GM10248 (cell line): ENCODE data around the gene COL8A2.

Source experiments
- CTCF ChIA-PET: fragments of 300-600 bp; sonication (Branson Sonifier 250); formaldehyde crosslinking; extraction: SDS; loops from one replicate; lab custom pipeline; 2021; ENCODE audit warnings: antibody characterized with exemption; lab: Yijun Ruan, JAX
- POLR2A ChIA-PET: fragments of 350-650 bp; sonication (Branson Sonifier 250); formaldehyde crosslinking; extraction: SDS; loops from one replicate; lab custom pipeline; 2020; ENCODE audit warnings: antibody characterized with exemption; lab: Yijun Ruan, JAX
- DNase-seq: peaks from one replicate; pipeline ENCODE4 v3.0.0; 2012; ENCODE audit errors: extremely low spot score
- TF ChIP-seq, protein P1 (sequence below): IDR thresholded peaks from 2 replicates; pipeline ENCODE4 v1.5.1; 2012; ENCODE audit warnings: mild to moderate bottlenecking, low read depth; ENCODE audit errors: extremely low read depth, missing control alignments, control extremely low read depth

COL8A2 gene

DNA sequence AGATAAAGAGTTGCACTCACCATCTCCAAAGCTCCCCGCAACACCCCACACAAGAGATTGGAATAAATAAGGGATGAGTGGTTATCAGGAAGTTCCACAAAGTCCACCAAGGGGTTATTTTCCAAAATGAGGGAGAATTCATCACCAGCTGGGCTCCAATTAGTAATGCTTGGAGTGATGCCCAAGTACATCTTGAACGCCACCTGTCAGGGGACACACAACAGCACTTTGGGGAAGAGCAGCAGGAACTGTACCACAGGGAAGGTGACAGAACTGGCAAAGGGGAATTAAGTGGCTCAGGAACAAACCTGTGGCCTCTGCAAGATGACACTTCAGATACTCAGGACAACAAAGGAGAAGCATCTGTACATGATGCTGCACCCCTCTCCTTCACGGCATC, 12.8 kb upstream of the COL8A2 start:
- ChIA-PET CTCF (interaction anchor here (1.7 to 12.8 kb wide), 2 partner anchors 12 to 39 kb away, joined by 5 to 226 read pairs; partner anchors contain the start of gene TRAPPC3), POLR2A (no interaction called here)
- TF ChIP-seq, protein P1, sequence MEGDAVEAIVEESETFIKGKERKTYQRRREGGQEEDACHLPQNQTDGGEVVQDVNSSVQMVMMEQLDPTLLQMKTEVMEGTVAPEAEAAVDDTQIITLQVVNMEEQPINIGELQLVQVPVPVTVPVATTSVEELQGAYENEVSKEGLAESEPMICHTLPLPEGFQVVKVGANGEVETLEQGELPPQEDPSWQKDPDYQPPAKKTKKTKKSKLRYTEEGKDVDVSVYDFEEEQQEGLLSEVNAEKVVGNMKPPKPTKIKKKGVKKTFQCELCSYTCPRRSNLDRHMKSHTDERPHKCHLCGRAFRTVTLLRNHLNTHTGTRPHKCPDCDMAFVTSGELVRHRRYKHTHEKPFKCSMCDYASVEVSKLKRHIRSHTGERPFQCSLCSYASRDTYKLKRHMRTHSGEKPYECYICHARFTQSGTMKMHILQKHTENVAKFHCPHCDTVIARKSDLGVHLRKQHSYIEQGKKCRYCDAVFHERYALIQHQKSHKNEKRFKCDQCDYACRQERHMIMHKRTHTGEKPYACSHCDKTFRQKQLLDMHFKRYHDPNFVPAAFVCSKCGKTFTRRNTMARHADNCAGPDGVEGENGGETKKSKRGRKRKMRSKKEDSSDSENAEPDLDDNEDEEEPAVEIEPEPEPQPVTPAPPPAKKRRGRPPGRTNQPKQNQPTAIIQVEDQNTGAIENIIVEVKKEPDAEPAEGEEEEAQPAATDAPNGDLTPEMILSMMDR: no peak

DNA sequence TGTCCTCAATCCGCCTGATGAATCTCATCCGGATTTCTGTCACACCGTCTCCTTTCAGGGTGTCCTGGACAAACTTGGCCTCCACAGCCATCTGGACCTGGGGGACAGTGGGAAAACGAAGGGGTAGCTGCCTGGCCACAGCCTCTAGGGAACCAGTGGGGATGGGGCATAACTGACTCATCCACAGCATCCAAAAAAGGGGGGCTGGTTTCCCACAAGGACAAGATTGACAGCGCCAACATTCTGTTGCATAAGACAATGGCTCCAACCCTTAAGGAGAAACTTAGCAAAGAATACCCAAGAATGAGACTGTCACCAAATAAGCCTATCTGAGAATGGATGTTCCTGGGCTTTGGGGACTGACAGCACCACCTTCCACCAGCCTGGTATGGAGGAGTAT, 12.2 kb upstream of the COL8A2 start:
- DNase-seq: no peak
- ChIA-PET POLR2A (no interaction called here), CTCF (interaction anchor here (1.7 to 12.8 kb wide), 2 partner anchors 12 to 39 kb away, joined by 5 to 226 read pairs; partner anchors contain the start of gene TRAPPC3)
- TF ChIP-seq, protein P1: no peak

More for the DNA sequence above, 12.8 kb upstream of the COL8A2 start:
- no peak for DNase-seq

DNA sequence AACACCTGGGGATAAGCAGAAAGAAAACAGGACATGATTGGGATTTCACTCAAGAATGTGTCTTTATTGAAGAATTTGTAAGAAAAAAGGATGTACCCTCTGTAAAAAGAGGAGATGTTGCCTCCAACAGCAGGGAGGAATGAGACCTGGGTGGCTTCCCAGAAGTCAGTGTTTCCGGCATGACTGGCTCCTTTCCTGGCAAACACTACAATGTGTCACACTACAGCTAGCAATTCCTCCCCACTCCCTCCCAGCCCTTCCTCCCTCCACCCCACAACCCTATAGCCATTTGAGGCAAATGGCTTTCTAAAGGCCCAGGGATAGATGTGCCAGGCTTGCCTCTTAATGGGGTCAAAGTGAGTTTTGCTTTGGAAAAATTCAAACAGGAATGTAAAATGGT, 11.5 kb upstream of the COL8A2 start:
- ChIA-PET CTCF (interaction anchor here (0.8 to 12.8 kb wide), 4 partner anchors 9 to 52 kb away, joined by 3 to 226 read pairs (median 16); partner anchors contain the start of gene TRAPPC3), POLR2A (no interaction called here)
- TF ChIP-seq, protein P1: no peak
- no peak for DNase-seq

DNA sequence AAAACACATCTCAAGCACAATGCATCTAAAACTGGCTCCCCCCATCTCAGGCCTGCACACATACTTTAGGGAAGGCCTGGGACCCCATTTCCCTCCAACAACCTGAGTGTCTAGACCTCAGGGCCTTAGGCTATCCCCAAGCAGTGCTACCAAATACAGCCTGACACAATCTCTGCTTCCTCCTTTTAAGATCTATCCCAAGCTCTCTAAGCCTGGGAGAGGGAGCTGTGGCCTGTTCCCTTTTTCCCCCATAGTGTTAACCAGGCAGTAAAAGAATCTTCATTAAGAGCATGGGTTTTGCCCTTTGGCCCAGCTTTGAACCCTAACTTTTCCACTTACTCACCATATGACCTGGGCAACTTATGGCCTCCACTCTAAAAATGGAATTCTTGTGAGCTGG, 10.8 kb upstream of the COL8A2 start:
- POLR2A ChIA-PET: interaction anchor here (0.6 kb wide), 1 partner anchor 100 kb away, joined by 4 read pairs; no protein-coding TSS in a partner anchor
- TF ChIP-seq, protein P1: no peak
- CTCF ChIA-PET: interaction anchor here (0.9 to 12.8 kb wide), 16 partner anchors 9 to 207 kb away, joined by 3 to 226 read pairs (median 6); partner anchors contain the start of gene TRAPPC3
- DNase-seq: no peak

GRCh38 chr1:36135330-36135667, 10.3 kb upstream of the COL8A2 start:
- DNase-seq: no peak
- TF ChIP-seq, protein P1: no peak
- CTCF ChIA-PET: interaction anchor here (0.7 to 12.8 kb wide), 36 partner anchors 9 to 508 kb away, joined by 3 to 226 read pairs (median 4); partner anchors contain the start of genes AGO1, MAP7D1, SH3D21 and TRAPPC3
- POLR2A ChIA-PET: interaction anchor here (0.6 kb wide), 1 partner anchor 101 kb away, joined by 4 read pairs; no protein-coding TSS in a partner anchor

DNA sequence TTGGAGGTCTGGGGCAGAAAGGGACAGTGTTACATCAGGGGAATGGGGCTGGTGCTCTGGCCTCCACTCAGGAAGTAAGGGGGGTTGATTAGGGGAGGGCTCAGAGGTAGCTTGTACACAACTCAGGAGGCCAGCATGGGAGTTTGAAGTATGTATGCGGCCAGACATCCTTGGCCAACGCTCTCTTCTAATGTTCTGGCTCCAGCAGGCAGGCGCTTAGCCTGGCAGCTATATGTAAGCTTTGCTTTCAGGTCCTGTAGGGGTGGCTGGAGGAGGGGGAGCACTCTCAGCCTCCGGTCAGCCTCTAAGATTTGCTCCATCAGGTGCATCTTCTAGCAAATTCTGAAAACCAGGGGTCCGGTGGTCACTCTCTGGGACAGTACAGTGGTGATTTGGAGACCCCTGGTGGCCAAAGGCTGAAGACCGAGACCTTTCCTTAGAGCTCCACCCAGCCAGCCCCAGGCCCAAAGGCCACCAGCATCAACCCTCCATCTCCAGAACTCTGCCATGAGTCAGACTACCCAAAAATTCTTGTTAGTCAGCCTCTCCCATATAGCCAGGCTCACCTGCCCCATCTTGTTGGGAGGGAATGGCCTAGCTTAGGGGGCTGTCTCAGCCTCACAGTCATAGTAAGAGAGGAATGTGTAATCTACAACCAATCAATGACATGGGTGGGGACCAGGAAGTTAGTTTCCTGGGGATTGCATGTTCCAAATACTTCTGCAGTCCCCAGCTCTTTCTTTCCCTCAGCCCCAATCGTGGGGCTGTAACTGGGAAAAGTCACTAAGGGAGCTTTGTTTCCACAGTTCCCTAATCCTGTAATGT, 9.7 kb upstream of the COL8A2 start:
- TF ChIP-seq, protein P1: peak; percentile 54
- ChIA-PET CTCF (interaction anchor here (0.7 to 12.8 kb wide), 37 partner anchors 10 to 507 kb away, joined by 3 to 226 read pairs (median 4); partner anchors contain the start of genes AGO1, MAP7D1, SH3D21 and TRAPPC3), POLR2A (no interaction called here)
- DNase-seq: peak; percentile 79
